Measurements from ENCODE around the gene PYURF. TPM values are rescaled to one million over a fixed set of nuclear protein-coding genes. Genes with fewer than 3 reads are reported as not detected.

PYURF gene
- polyA plus RNA-seq, 4 donors = 92.4 to 114 (median 96.2) TPM

GRCh38 chr4:88518911-88519310 lies 4.7 kb downstream of the PYURF start:
- Histone ChIP-seq H3K27me3 (ENCODE audit: control insufficient read depth in 3 of 3, insufficient read depth in 3 of 3, low read length in 3 of 3) (no peaks in the 10 kb centered on the region), H3K4me3 (ENCODE audit: low read depth in 1 of 3, low read length in 3 of 3) (no peak overlapping the region), H3K9me3 (ENCODE audit: control insufficient read depth in 2 of 2, insufficient read depth in 1 of 2, low read depth in 1 of 2, low read length in 1 of 2) (no peaks in the 10 kb centered on the region), H3K4me1 (ENCODE audit: control insufficient read depth in 3 of 3, insufficient read depth in 2 of 3, low read depth in 1 of 3, low read length in 2 of 3) (peaks cover 0 to 4% (median 0%) of the 10 kb centered on the region in 3 donors), H3K36me3 (ENCODE audit: control insufficient read depth in 3 of 3, insufficient read depth in 2 of 3, low read depth in 1 of 3, low read length in 3 of 3) (peaks cover 0 to 4% (median 1%) of the 10 kb centered on the region in 3 donors), H3K27ac (ENCODE audit: low read depth in 1 of 3, low read length in 2 of 3) (no peak overlapping the region)
- DNase-seq (no peak), FAIRE-seq (no peak)
- 89 to 92% (median 90%) methylated on average over 6 of the region's 6 CpGs for WGBS, 3 donors

- DNase-seq (no peak), FAIRE-seq (no peak)
- H3K27ac ChIP-seq (ENCODE audit: low read depth in 1 of 3, low read length in 2 of 3) = no peak overlapping the region
- peaks cover 0 to 4% (median 1%) of the 10 kb centered on the region in 3 donors for H3K36me3 ChIP-seq (ENCODE audit: control insufficient read depth in 3 of 3, insufficient read depth in 2 of 3, low read depth in 1 of 3, low read length in 3 of 3)
- H3K9me3 ChIP-seq (ENCODE audit: control insufficient read depth in 2 of 2, insufficient read depth in 1 of 2, low read depth in 1 of 2, low read length in 1 of 2) = no peaks in the 10 kb centered on the region
- H3K27me3 ChIP-seq (ENCODE audit: control insufficient read depth in 3 of 3, insufficient read depth in 3 of 3, low read length in 3 of 3) = no peaks in the 10 kb centered on the region
- no peak overlapping the region for H3K4me3 ChIP-seq (ENCODE audit: low read depth in 1 of 3, low read length in 3 of 3)
- H3K4me1 ChIP-seq (ENCODE audit: control insufficient read depth in 3 of 3, insufficient read depth in 2 of 3, low read depth in 1 of 3, low read length in 2 of 3) = peaks cover 0 to 4% (median 0%) of the 10 kb centered on the region in 3 donors
- WGBS, 3 donors = 64 to 72% (median 71%) methylated on average over 3 of the region's 3 CpGs
Measured at GRCh38 chr4:88517825-88518224, 5.8 kb downstream of the PYURF start.

- DNase-seq (no peak), FAIRE-seq (no peak)
- no peaks in the 10 kb centered on the region for H3K27me3 ChIP-seq (ENCODE audit: control insufficient read depth in 3 of 3, insufficient read depth in 3 of 3, low read length in 3 of 3)
- no peak overlapping the region for H3K4me3 ChIP-seq (ENCODE audit: low read depth in 1 of 3, low read length in 3 of 3)
- 88 to 95% (median 89%) methylated on average over 3 of the region's 3 CpGs for WGBS, 3 donors
- no peak overlapping the region for H3K27ac ChIP-seq (ENCODE audit: low read depth in 1 of 3, low read length in 2 of 3)
- H3K4me1 ChIP-seq (ENCODE audit: control insufficient read depth in 3 of 3, insufficient read depth in 2 of 3, low read depth in 1 of 3, low read length in 2 of 3) = peaks cover 0 to 4% (median 0%) of the 10 kb centered on the region in 3 donors
- H3K9me3 ChIP-seq (ENCODE audit: control insufficient read depth in 2 of 2, insufficient read depth in 1 of 2, low read depth in 1 of 2, low read length in 1 of 2) = no peaks in the 10 kb centered on the region
- peaks cover 0 to 4% (median 1%) of the 10 kb centered on the region in 3 donors for H3K36me3 ChIP-seq (ENCODE audit: control insufficient read depth in 3 of 3, insufficient read depth in 2 of 3, low read depth in 1 of 3, low read length in 3 of 3)
Measured at GRCh38 chr4:88516746-88517145, 6.8 kb downstream of the PYURF start.

- H3K4me3 ChIP-seq (ENCODE audit: low read depth in 1 of 3, low read length in 3 of 3) = no peak overlapping the region
- H3K4me1 ChIP-seq (ENCODE audit: control insufficient read depth in 3 of 3, insufficient read depth in 2 of 3, low read depth in 1 of 3, low read length in 2 of 3) = no peaks in the 10 kb centered on the region
- H3K27ac ChIP-seq (ENCODE audit: low read depth in 1 of 3, low read length in 2 of 3) = no peak overlapping the region
- H3K9me3 ChIP-seq (ENCODE audit: control insufficient read depth in 2 of 2, insufficient read depth in 1 of 2, low read depth in 1 of 2, low read length in 1 of 2) = no peaks in the 10 kb centered on the region
- FAIRE-seq (no peak), DNase-seq (no peak)
- H3K27me3 ChIP-seq (ENCODE audit: control insufficient read depth in 3 of 3, insufficient read depth in 3 of 3, low read length in 3 of 3) = no peaks in the 10 kb centered on the region
- H3K36me3 ChIP-seq (ENCODE audit: control insufficient read depth in 3 of 3, insufficient read depth in 2 of 3, low read depth in 1 of 3, low read length in 3 of 3) = peaks cover 0 to 4% (median 0%) of the 10 kb centered on the region in 3 donors
- WGBS, 3 donors = 77 to 83% (median 78%) methylated on average over 8 of the region's 8 CpGs
Measured at GRCh38 chr4:88514557-88515511, 8.7 kb downstream of the PYURF start.

- DNase-seq (no peak), FAIRE-seq (no peak)
- H3K27me3 ChIP-seq (ENCODE audit: control insufficient read depth in 3 of 3, insufficient read depth in 3 of 3, low read length in 3 of 3) = no peaks in the 10 kb centered on the region
- no peak overlapping the region for H3K4me3 ChIP-seq (ENCODE audit: low read depth in 1 of 3, low read length in 3 of 3)
- no peaks in the 10 kb centered on the region for H3K4me1 ChIP-seq (ENCODE audit: control insufficient read depth in 3 of 3, insufficient read depth in 2 of 3, low read depth in 1 of 3, low read length in 2 of 3)
- no peaks in the 10 kb centered on the region for H3K9me3 ChIP-seq (ENCODE audit: control insufficient read depth in 2 of 2, insufficient read depth in 1 of 2, low read depth in 1 of 2, low read length in 1 of 2)
- no peaks in the 10 kb centered on the region for H3K36me3 ChIP-seq (ENCODE audit: control insufficient read depth in 3 of 3, insufficient read depth in 2 of 3, low read depth in 1 of 3, low read length in 3 of 3)
- WGBS, 3 donors = 69 to 80% (median 73%) methylated on average over 3 of the region's 3 CpGs
- no peak overlapping the region for H3K27ac ChIP-seq (ENCODE audit: low read depth in 1 of 3, low read length in 2 of 3)
Measured at GRCh38 chr4:88511236-88511635, 12.3 kb downstream of the PYURF start.

- no peak for DNase-seq
Measured at GRCh38 chr4:88503344-88503743, 20.2 kb downstream of the PYURF start.

GRCh38 chr4:88497859-88498409 lies 25.6 kb downstream of the PYURF start:
- Histone ChIP-seq H3K9me3 (ENCODE audit: control insufficient read depth in 2 of 2, insufficient read depth in 1 of 2, low read depth in 1 of 2, low read length in 1 of 2) (no peaks in the 10 kb centered on the region), H3K27me3 (ENCODE audit: control insufficient read depth in 3 of 3, insufficient read depth in 3 of 3, low read length in 3 of 3) (no peaks in the 10 kb centered on the region), H3K36me3 (ENCODE audit: control insufficient read depth in 3 of 3, insufficient read depth in 2 of 3, low read depth in 1 of 3, low read length in 3 of 3) (peaks cover 0 to 8% (median 2%) of the 10 kb centered on the region in 3 donors), H3K4me1 (ENCODE audit: control insufficient read depth in 3 of 3, insufficient read depth in 2 of 3, low read depth in 1 of 3, low read length in 2 of 3) (no peaks in the 10 kb centered on the region), H3K4me3 (ENCODE audit: low read depth in 1 of 3, low read length in 3 of 3) (no peak overlapping the region), H3K27ac (ENCODE audit: low read depth in 1 of 3, low read length in 2 of 3) (no peak overlapping the region)
- DNase-seq (no peak), FAIRE-seq (no peak)
- 79 to 96% (median 95%) methylated on average over 2 of the region's 2 CpGs for WGBS, 3 donors

More at GRCh38 chr4:88503344-88503743, 20.2 kb downstream of the PYURF start:
- peak; percentile 61 for FAIRE-seq
- Histone ChIP-seq H3K9me3 (ENCODE audit: control insufficient read depth in 2 of 2, insufficient read depth in 1 of 2, low read depth in 1 of 2, low read length in 1 of 2) (no peaks in the 10 kb centered on the region), H3K27ac (ENCODE audit: low read depth in 1 of 3, low read length in 2 of 3) (no peak overlapping the region), H3K36me3 (ENCODE audit: control insufficient read depth in 3 of 3, insufficient read depth in 2 of 3, low read depth in 1 of 3, low read length in 3 of 3) (peaks cover 0 to 2% (median 0%) of the 10 kb centered on the region in 3 donors), H3K4me1 (ENCODE audit: control insufficient read depth in 3 of 3, insufficient read depth in 2 of 3, low read depth in 1 of 3, low read length in 2 of 3) (no peaks in the 10 kb centered on the region), H3K4me3 (ENCODE audit: low read depth in 1 of 3, low read length in 3 of 3) (no peak overlapping the region), H3K27me3 (ENCODE audit: control insufficient read depth in 3 of 3, insufficient read depth in 3 of 3, low read length in 3 of 3) (no peaks in the 10 kb centered on the region)
- 84 to 88% (median 88%) methylated on average over 2 of the region's 2 CpGs for WGBS, 3 donors

GRCh38 chr4:88489100-88489761 lies 34.3 kb downstream of the PYURF start:
- peaks cover 0 to 3% (median 0%) of the 10 kb centered on the region in 3 donors for H3K36me3 ChIP-seq (ENCODE audit: control insufficient read depth in 3 of 3, insufficient read depth in 2 of 3, low read depth in 1 of 3, low read length in 3 of 3)
- H3K4me1 ChIP-seq (ENCODE audit: control insufficient read depth in 3 of 3, insufficient read depth in 2 of 3, low read depth in 1 of 3, low read length in 2 of 3) = no peaks in the 10 kb centered on the region
- DNase-seq = no peak
- no peak overlapping the region for H3K4me3 ChIP-seq (ENCODE audit: low read depth in 1 of 3, low read length in 3 of 3)
- FAIRE-seq = no peak
- H3K27ac ChIP-seq (ENCODE audit: low read depth in 1 of 3, low read length in 2 of 3) = no peak overlapping the region
- H3K9me3 ChIP-seq (ENCODE audit: control insufficient read depth in 2 of 2, insufficient read depth in 1 of 2, low read depth in 1 of 2, low read length in 1 of 2) = no peaks in the 10 kb centered on the region
- no peaks in the 10 kb centered on the region for H3K27me3 ChIP-seq (ENCODE audit: control insufficient read depth in 3 of 3, insufficient read depth in 3 of 3, low read length in 3 of 3)
- WGBS, 3 donors = 59 to 65% (median 61%) methylated on average over 4 of the region's 4 CpGs

All from small intestine (tissue), 7 donors.